IMR-90 (cell line): Measurements from ENCODE around the gene UCP2. TPM values are rescaled to one million over a fixed set of nuclear protein-coding genes. Genes with fewer than 3 reads are reported as not detected.

Experiments used
- ATAC-seq: fragments of 200-7000 bp; cut with Tn5 transposase; 2 replicates; pipeline ENCODE4 v1.9.1; 2020; ENCODE audit warnings: low read depth, mild to moderate bottlenecking, moderate library complexity
- BruUV-seq: library from RNA; stranded (reverse); fragments of 400-500 nt; replicated peaks from 2 replicates; lab custom pipeline; 2021; lab: Mats Ljungman, UMichigan
- CTCF ChIA-PET: fragments of 300-600 bp; formaldehyde crosslinking; extraction: SDS; loops from one replicate; lab custom pipeline; 2021; ENCODE audit warnings: antibody characterized with exemption; lab: Yijun Ruan, JAX
- POLR2A ChIA-PET: fragments of 300-600 bp; sonication (Branson Sonifier 250); formaldehyde crosslinking; loops from one replicate; lab custom pipeline; 2022; ENCODE audit warnings: antibody characterized with exemption; ENCODE audit not compliant: unreplicated experiment; lab: Charles Lee
- DNase-seq: peaks from one replicate; pipeline ENCODE4 v3.0.0; 2013
- H2AFZ ChIP-seq: replicated peaks from 2 replicates; pipeline ENCODE3; 2013; ENCODE audit warnings: low read length, mild to moderate bottlenecking; ENCODE audit not compliant: poor library complexity
- H2AK5ac ChIP-seq: 2 replicates; pipeline ENCODE4 v1.6.1; 2013; ENCODE audit warnings: low read depth, low read length, inconsistent platforms
- H2AK9ac ChIP-seq: replicated peaks from 2 replicates; pipeline ENCODE3; 2013; ENCODE audit warnings: mild to moderate bottlenecking, low read depth, low read length, moderate library complexity; ENCODE audit not compliant: poor library complexity
- H2BK120ac ChIP-seq: 2 replicates; pipeline ENCODE4 v1.6.1; 2013; ENCODE audit warnings: low read depth, low read length, inconsistent platforms
- H2BK15ac ChIP-seq: 3 replicates; pipeline ENCODE4 v1.6.1; 2013; ENCODE audit warnings: low read depth, low read length, inconsistent platforms
- H2BK20ac ChIP-seq: 2 replicates; pipeline ENCODE4 v1.6.1; 2013; ENCODE audit warnings: low read depth, mild to moderate bottlenecking, inconsistent platforms, low read length, moderate library complexity
- H2BK5ac ChIP-seq: 2 replicates; pipeline ENCODE4 v1.6.1; 2013; ENCODE audit warnings: mild to moderate bottlenecking, low read depth, low read length, inconsistent platforms; ENCODE audit not compliant: poor library complexity, severe bottlenecking
- H3K14ac ChIP-seq: replicated peaks from 2 replicates; pipeline ENCODE4 v1.6.1; 2013; ENCODE audit warnings: low read depth, low read length, inconsistent platforms
- H3K18ac ChIP-seq: 2 replicates; pipeline ENCODE4 v1.6.1; 2013; ENCODE audit warnings: low read depth, low read length, control low read depth
- H3K23ac ChIP-seq: 2 replicates; pipeline ENCODE4 v1.6.1; 2013; ENCODE audit warnings: low read depth, low read length, inconsistent platforms
- H3K27ac ChIP-seq: 2 replicates; pipeline ENCODE4 v1.5.1; 2013; ENCODE audit warnings: mild to moderate bottlenecking, control low read depth, low read length; ENCODE audit not compliant: insufficient read depth
- H3K27me3 ChIP-seq: 2 replicates; pipeline ENCODE4 v1.6.1; 2013; ENCODE audit warnings: low read length; ENCODE audit not compliant: control insufficient read depth, insufficient read depth
- H3K36me3 ChIP-seq: 2 replicates; pipeline ENCODE4 v1.6.1; 2013; ENCODE audit warnings: low read length, mixed read lengths; ENCODE audit not compliant: control insufficient read depth, insufficient read depth
- H3K4ac ChIP-seq: 2 replicates; pipeline ENCODE4 v1.6.1; 2013; ENCODE audit warnings: low read depth, low read length, inconsistent platforms
- H3K4me1 ChIP-seq: 2 replicates; pipeline ENCODE4 v1.6.1; 2013; ENCODE audit warnings: low read length, mixed read lengths; ENCODE audit not compliant: control insufficient read depth, insufficient read depth
- H3K4me2 ChIP-seq: 2 replicates; pipeline ENCODE4 v1.6.1; 2013; ENCODE audit warnings: low read depth, mild to moderate bottlenecking, control low read depth, low read length, moderate library complexity
- H3K4me3 ChIP-seq: 2 replicates; pipeline ENCODE4 v1.5.1; 2013; ENCODE audit warnings: low read depth, mild to moderate bottlenecking, control low read depth, low read length, moderate library complexity; ENCODE audit not compliant: insufficient read depth
- H3K56ac ChIP-seq: 2 replicates; pipeline ENCODE4 v1.6.1; 2013; ENCODE audit warnings: low read length, inconsistent platforms; ENCODE audit not compliant: insufficient read depth; ENCODE audit errors: extremely low read depth
- H3K79me1 ChIP-seq, 2 experiments: 2 replicates each; pipeline ENCODE4 v1.6.1; 2013; ENCODE audit warnings: low read length in 2 of 2, inconsistent platforms in 1 of 2, low read depth in 1 of 2
- H3K9ac ChIP-seq: 2 replicates; pipeline ENCODE4 v1.6.1; 2013; ENCODE audit warnings: low read depth, low read length, control low read depth
- H3K9me1 ChIP-seq: 2 replicates; pipeline ENCODE4 v1.6.1; 2013; ENCODE audit warnings: low read length, inconsistent platforms; ENCODE audit not compliant: insufficient read depth
- H3K9me3 ChIP-seq: 2 replicates; pipeline ENCODE4 v1.6.1; 2013; ENCODE audit warnings: low read length; ENCODE audit not compliant: control insufficient read depth, insufficient read depth
- H4K20me1 ChIP-seq: 2 replicates; pipeline ENCODE4 v1.6.1; 2013; ENCODE audit warnings: low read length, inconsistent platforms; ENCODE audit not compliant: insufficient read depth
- H4K5ac ChIP-seq: 2 replicates; pipeline ENCODE4 v1.6.1; 2013; ENCODE audit warnings: mild to moderate bottlenecking, low read depth, low read length, control low read depth
- H4K8ac ChIP-seq, 2 experiments: 2 replicates each; pipeline ENCODE4 v1.6.1; 2013; ENCODE audit warnings: low read depth in 2 of 2, low read length in 2 of 2, control low read depth in 1 of 2, inconsistent platforms in 1 of 2
- H4K91ac ChIP-seq: 2 replicates; pipeline ENCODE4 v1.6.1; 2013; ENCODE audit warnings: low read depth, low read length, inconsistent platforms; ENCODE audit not compliant: insufficient read depth
- BHLHE40 ChIP-seq: fragments of 150-350 bp; IDR thresholded peaks from 2 replicates; pipeline ENCODE4 v1.6.1; 2016; ENCODE audit warnings: mild to moderate bottlenecking, low read depth, low read length
- CEBPB ChIP-seq: IDR thresholded peaks from 2 replicates; pipeline ENCODE4 v1.6.1; 2012; ENCODE audit warnings: low read depth, low read length, improper control_type of control experiment
- CHD1 ChIP-seq: IDR thresholded peaks from 2 replicates; pipeline ENCODE4 v1.6.1; 2012; ENCODE audit warnings: low read depth, low read length, improper control_type of control experiment
- ELK1 ChIP-seq: fragments of 150-350 bp; IDR thresholded peaks from 2 replicates; pipeline ENCODE4 v1.6.1; 2016; ENCODE audit warnings: low read depth, mild to moderate bottlenecking, low read length, moderate library complexity, borderline replicate concordance
- FOS ChIP-seq: fragments of 150-350 bp; IDR thresholded peaks from 2 replicates; pipeline ENCODE4 v1.6.1; 2016; ENCODE audit warnings: low read depth, low read length
- MAZ ChIP-seq: IDR thresholded peaks from 2 replicates; pipeline ENCODE4 v1.6.1; 2012; ENCODE audit warnings: low read depth, mild to moderate bottlenecking, low read length, improper control_type of control experiment, moderate library complexity, borderline replicate concordance
- MXI1 ChIP-seq: IDR thresholded peaks from 2 replicates; pipeline ENCODE4 v1.6.1; 2012; ENCODE audit warnings: low read depth, mild to moderate bottlenecking, low read length, moderate library complexity, borderline replicate concordance
- NFE2L2 ChIP-seq: fragments of 150-350 bp; IDR thresholded peaks from 2 replicates; pipeline ENCODE4 v1.6.1; 2016; ENCODE audit warnings: low read depth, mild to moderate bottlenecking, low read length
- POLR2A ChIP-seq: IDR thresholded peaks from 2 replicates; pipeline ENCODE4 v1.6.1; 2012; ENCODE audit warnings: mild to moderate bottlenecking, low read depth, low read length
- RAD21 ChIP-seq: IDR thresholded peaks from 2 replicates; pipeline ENCODE4 v1.6.1; 2012; ENCODE audit warnings: low read length, improper control_type of control experiment
- RCOR1 ChIP-seq: IDR thresholded peaks from 2 replicates; pipeline ENCODE4 v1.6.1; 2012; ENCODE audit warnings: mild to moderate bottlenecking, low read length, improper control_type of control experiment; ENCODE audit not compliant: insufficient replicate concordance
- RFX5 ChIP-seq: IDR thresholded peaks from 2 replicates; pipeline ENCODE4 v1.8.0; 2012; ENCODE audit warnings: low read depth, mild to moderate bottlenecking, low read length, moderate library complexity
- SMC3 ChIP-seq: fragments of 150-350 bp; IDR thresholded peaks from 2 replicates; pipeline ENCODE4 v1.6.1; 2016; ENCODE audit warnings: low read depth, mild to moderate bottlenecking, antibody characterized with exemption, low read length, moderate library complexity
- WGBS, 2 experiments: methylation state at CpG; one replicate each; pipeline versions ENCODE4 v1.1.5 to v1.1.7; 2013; ENCODE audit warnings: missing lambda C conversion rate in 2 of 2; ENCODE audit not compliant: insufficient read length in 1 of 2; ENCODE audit errors: extremely low coverage in 2 of 2; 5-methylcytosine and 5-hydroxymethylcytosine counted together
- dilution Hi-C: fragments of 300-500 bp; cut with HindIII; formaldehyde crosslinking; loops from one replicate; pipeline ENCODE4 v1.14.3; 2018; ENCODE audit warnings: low sequenced_read_pairs; ENCODE audit not compliant: unreplicated experiment
- in situ Hi-C: fragments of 300-500 bp; cut with MboI; formaldehyde crosslinking; loops from 3 replicates; pipeline ENCODE4 v1.14.3; 2019; ENCODE audit warnings: low sequenced_read_pairs, inconsistent platforms, mixed read lengths
- intact Hi-C: fragments of 100-400 bp; cut with micrococcal nuclease; formaldehyde crosslinking; loops from 2 replicates; pipeline ENCODE4 v1.10.0; 2022
- polyA plus RNA-seq, 3 experiments: library from polyadenylated mRNA; depleted of rRNA; stranded (reverse); fragments of >200 nt; gene quantifications; 2 replicates each; pipeline ENCODE4 v1.2.3, GENCODE V29; 2012; ENCODE audit warnings: low replicate concordance in 1 of 3
- total RNA-seq: library from RNA; depleted of rRNA; stranded (reverse); fragments of >200 nt; gene quantifications from 2 replicates; pipeline ENCODE4 v1.2.3, GENCODE V29; 2012
- TF ChIP-seq, protein P1 (sequence below): conservative IDR thresholded peaks from 2 replicates; pipeline ENCODE4 v1.5.1; 2012; ENCODE audit warnings: mild to moderate bottlenecking, low read depth, low read length, improper control_type of control experiment
- TF ChIP-seq, protein P2 (sequence below): fragments of 150-350 bp; IDR thresholded peaks from 2 replicates; pipeline ENCODE4 v1.6.1; 2017; ENCODE audit warnings: mild to moderate bottlenecking, antibody characterized with exemption, low read length, low read depth

Gene UCP2
- total and polyA plus RNA-seq, 2 of the 4 experiments (the other 2 are of a cell fraction) = 2.0 to 11.9 TPM

GRCh38 chr11:73976451-73977151 lies 6.0 kb downstream of the UCP2 start:
- H3K4me2 ChIP-seq = no peak overlapping the region
- H3K14ac ChIP-seq = no peak overlapping the region
- ATAC-seq = no peak
- no peak overlapping the region for H2AK9ac ChIP-seq
- no peak overlapping the region for H3K18ac ChIP-seq
- WGBS, 2 experiments = 95% methylated on average over 11 of the region's 14 CpGs; no CpG with 5 or more reads in 1 of the 2 experiments
- H4K20me1 ChIP-seq = no peaks in the 10 kb centered on the region
- H4K91ac ChIP-seq = no peak overlapping the region
- H3K9me1 ChIP-seq = peaks cover 7% of the 10 kb centered on the region; the same call in 1 of the 2 replicates
- H2AK5ac ChIP-seq = no peak overlapping the region
- no peak overlapping the region for H3K4ac ChIP-seq
- H3K23ac ChIP-seq = no peak overlapping the region
- no peak overlapping the region for H3K27ac ChIP-seq
- H3K27me3 ChIP-seq = no peaks in the 10 kb centered on the region
- H3K36me3 ChIP-seq = no peaks in the 10 kb centered on the region
- no peak overlapping the region for H2BK20ac ChIP-seq
- H4K8ac ChIP-seq = no peak overlapping the region
- H4K5ac ChIP-seq = no peak overlapping the region
- BruUV-seq = no TSS peak
- ChIA-PET CTCF (interaction anchor here (0.6 to 0.7 kb wide), 2 partner anchors 26 to 381 kb away, joined by 4 read pairs; partner anchors contain the start of gene DNAJB13), POLR2A (no interaction called here)
- DNase-seq = no peak
- H3K9ac ChIP-seq = no peak overlapping the region
- no peak overlapping the region for H2BK15ac ChIP-seq
- no peak overlapping the region for H2BK120ac ChIP-seq
- in situ Hi-C loops = no loop called here
- dilution Hi-C loops = no loop called here
- TF ChIP-seq, protein P1, sequence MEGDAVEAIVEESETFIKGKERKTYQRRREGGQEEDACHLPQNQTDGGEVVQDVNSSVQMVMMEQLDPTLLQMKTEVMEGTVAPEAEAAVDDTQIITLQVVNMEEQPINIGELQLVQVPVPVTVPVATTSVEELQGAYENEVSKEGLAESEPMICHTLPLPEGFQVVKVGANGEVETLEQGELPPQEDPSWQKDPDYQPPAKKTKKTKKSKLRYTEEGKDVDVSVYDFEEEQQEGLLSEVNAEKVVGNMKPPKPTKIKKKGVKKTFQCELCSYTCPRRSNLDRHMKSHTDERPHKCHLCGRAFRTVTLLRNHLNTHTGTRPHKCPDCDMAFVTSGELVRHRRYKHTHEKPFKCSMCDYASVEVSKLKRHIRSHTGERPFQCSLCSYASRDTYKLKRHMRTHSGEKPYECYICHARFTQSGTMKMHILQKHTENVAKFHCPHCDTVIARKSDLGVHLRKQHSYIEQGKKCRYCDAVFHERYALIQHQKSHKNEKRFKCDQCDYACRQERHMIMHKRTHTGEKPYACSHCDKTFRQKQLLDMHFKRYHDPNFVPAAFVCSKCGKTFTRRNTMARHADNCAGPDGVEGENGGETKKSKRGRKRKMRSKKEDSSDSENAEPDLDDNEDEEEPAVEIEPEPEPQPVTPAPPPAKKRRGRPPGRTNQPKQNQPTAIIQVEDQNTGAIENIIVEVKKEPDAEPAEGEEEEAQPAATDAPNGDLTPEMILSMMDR = no peak
- TF ChIP-seq RFX5 (no peak), NFE2L2 (no peak), ELK1 (no peak), CHD1 (no peak), BHLHE40 (no peak), FOS (no peak), CEBPB (no peak), MAZ (no peak), RCOR1 (no peak), SMC3 (no peak), RAD21 (no peak), MXI1 (no peak), POLR2A (no peak)
- TF ChIP-seq, protein P2, sequence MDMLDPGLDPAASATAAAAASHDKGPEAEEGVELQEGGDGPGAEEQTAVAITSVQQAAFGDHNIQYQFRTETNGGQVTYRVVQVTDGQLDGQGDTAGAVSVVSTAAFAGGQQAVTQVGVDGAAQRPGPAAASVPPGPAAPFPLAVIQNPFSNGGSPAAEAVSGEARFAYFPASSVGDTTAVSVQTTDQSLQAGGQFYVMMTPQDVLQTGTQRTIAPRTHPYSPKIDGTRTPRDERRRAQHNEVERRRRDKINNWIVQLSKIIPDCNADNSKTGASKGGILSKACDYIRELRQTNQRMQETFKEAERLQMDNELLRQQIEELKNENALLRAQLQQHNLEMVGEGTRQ = no peak
- intact Hi-C loops = no loop called here
- no peaks in the 10 kb centered on the region for H3K4me1 ChIP-seq
- H3K56ac ChIP-seq = no peak overlapping the region
- no peaks in the 10 kb centered on the region for H3K9me3 ChIP-seq
- 0 out of 4 replicates have a peak, but pooled peaks cover 0 to 4% of the 10 kb centered on the region in 2 experiments for H3K79me1 ChIP-seq
- no peak overlapping the region for H2AFZ ChIP-seq
- H3K4me3 ChIP-seq = no peak overlapping the region
- H2BK5ac ChIP-seq = no peak overlapping the region
